Inferior parietal cortex (tissue), 1 donor: ENCODE results near the gene ITPR3.
"Not testable (repeated sequence)": the region's sequence is repeated elsewhere in the genome, so short reads cannot be mapped to it uniquely, and the experiment has no call there.

Experiments used
- DNase-seq: peaks from one replicate; pipeline ENCODE4 v3.0.0-alpha.2; 2016; ENCODE audit errors: extremely low spot score

The ITPR3 gene

GRCh38 chr6:33591424-33592032, 29.6 kb upstream of the ITPR3 start:
- no peak for DNase-seq

DNA sequence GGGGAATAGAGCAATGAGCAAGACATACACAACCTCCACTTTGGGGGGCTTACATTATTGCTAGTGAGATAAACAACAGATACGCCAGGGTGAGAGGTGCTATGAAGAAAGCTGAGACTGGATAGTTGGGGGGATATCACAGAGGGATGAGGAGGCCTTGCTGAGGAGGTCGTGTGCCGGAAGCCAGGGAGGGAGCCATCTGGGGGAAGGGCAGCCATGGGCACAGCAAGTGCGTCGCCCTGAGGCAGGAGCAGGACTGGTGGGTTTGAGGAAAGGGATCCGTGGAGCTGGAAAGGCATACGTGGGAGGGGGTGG, 28.9 kb upstream of the ITPR3 start:
- DNase-seq = no peak

- DNase-seq = no peak
Observed at GRCh38 chr6:33592595-33593413, 28.3 kb upstream of the ITPR3 start.

GRCh38 chr6:33593414-33593727, 27.8 kb upstream of the ITPR3 start:
- DNase-seq = no peak

DNA sequence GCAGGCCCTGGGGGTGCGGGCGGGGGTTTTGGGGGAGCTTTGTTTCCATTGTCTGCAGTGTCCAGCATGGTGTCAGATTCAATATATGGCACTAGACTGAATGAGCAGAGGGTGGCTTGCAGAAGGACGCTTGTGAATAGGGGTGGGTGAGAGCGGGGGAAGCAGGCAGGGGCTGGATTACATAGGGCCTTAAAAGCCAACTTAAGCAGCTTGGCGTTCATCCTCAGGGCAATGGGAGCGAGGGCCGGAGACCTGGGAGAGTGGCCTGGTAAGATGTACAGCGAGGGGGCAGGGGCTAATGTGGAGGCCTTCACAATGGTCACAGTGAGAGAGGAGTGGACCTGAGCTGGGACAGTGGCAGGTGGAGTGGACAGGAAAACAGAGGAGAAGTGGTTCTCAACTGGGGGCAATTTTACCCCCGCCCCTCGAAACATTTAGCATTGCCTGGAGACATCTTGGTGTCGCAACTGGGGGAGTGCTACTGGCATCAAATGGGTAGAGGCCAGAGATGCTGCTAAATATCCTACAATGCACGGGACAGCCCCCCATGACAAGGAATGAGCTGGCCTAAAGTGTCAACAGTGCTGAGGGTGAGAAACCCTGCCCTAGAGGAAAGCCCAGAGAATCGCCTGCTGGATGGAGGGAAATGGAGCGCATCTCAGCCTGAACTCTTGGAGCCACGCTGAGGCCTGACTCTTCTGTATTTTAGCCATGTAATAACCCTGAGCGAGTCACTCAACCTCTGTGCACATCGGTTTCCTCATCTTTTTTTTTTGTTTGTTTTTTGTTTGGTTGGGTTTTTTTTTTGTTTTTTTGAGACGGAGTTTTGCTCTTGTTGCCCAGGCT, 25.9 kb upstream of the ITPR3 start:
- no peak for DNase-seq

DNA sequence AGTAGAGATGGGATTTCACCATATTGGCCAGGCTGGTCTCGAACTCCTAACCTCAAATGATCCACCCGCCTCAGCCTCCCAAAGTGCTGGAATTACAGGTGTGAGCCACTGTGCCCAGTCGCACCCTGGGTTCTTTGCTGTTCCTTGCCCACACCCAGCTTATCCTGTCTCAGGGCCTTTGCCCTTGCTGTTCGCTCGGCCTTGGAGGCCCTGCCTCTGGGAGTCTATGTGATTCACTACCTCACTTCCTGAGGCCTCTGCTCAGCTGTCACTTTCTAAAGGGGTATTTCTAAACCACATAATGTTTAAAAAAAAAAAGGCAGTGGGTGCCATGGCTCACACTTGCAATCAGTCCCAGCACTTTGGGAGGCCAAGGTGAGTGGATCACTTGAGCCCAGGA, 24.2 kb upstream of the ITPR3 start:
- DNase-seq = not testable (repeated sequence)

GRCh38 chr6:33597551-33598322, 23.4 kb upstream of the ITPR3 start:
- no peak for DNase-seq

DNA sequence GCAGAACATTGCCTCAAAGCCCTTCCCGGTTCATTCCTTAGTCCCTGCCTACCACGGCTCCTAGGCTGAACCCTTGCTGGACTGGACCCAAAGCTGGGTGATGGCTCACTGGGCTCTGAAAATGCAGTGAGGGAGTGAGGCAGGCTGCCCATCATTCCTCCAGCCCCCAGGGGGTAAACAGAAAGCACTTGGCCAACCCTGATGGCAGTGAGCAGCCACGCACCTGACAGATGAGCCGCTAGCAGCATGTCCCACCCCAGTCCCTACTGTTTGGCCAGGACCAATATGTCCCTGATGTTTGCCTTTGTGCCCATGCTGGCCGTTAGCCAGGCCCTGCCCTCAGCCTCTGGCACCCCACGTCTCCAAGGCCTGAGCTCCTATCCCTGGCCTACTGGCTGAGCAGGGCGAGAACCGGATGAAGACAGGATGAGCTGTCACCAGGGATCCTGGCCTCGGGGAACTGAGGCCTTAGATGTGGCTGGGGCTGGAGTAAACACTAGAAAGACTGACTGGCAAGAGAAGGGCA, 21.6 kb upstream of the ITPR3 start:
- DNase-seq = no peak

GRCh38 chr6:33600761-33601160, 20.4 kb upstream of the ITPR3 start:
- DNase-seq = no peak

- DNase-seq = no peak
Observed at GRCh38 chr6:33602180-33602579, 18.9 kb upstream of the ITPR3 start.

DNA sequence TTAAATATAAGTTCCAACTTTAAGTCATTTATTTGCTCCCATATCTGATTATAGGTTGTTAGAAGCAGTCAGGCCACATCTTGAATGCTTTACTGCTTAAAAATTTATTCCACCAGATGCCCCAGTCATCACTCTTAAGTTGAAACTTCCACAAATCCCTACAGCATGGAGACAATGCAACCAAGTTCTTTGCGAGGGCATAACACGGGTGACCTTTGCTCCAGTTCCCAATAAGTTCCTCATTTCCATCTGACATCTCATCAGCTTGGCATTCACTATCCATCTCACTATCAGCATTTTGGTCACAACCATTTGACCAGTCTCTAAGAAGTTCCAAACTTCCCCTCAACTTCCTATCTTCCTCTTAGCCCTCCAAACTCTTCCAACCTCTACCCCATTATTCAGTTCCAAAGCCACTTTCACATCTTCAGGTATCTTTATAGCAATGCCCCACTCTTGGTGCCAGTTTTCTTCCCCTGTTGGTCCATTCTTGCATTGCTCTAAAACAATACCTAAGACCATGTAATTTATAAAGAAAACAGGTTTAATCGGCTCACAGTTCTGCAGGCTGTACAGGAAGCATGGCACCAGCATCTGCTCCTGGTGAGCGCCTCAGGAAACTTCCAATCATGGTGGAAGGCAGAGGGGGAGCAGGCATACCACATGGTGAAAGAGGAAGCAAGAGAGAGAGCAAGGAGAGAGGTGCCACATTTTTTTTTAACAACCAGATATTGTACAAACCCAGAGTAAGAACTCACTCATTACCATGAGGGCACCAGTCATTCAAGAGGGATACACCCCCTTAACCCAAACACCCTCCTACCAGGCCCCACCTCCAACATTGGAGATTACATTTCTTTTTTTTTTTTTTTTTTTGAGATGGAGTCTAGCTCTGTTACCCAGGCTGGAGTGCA, 15.9 kb upstream of the ITPR3 start:
- no peak for DNase-seq

- no peak for DNase-seq
Observed at GRCh38 chr6:33606642-33607041, 14.5 kb upstream of the ITPR3 start.

GRCh38 chr6:33607126-33607783, 13.9 kb upstream of the ITPR3 start:
- no peak for DNase-seq

GRCh38 chr6:33607784-33608161, 13.3 kb upstream of the ITPR3 start:
- DNase-seq = no peak

GRCh38 chr6:33609019-33609418, 12.1 kb upstream of the ITPR3 start:
- DNase-seq = no peak

DNA sequence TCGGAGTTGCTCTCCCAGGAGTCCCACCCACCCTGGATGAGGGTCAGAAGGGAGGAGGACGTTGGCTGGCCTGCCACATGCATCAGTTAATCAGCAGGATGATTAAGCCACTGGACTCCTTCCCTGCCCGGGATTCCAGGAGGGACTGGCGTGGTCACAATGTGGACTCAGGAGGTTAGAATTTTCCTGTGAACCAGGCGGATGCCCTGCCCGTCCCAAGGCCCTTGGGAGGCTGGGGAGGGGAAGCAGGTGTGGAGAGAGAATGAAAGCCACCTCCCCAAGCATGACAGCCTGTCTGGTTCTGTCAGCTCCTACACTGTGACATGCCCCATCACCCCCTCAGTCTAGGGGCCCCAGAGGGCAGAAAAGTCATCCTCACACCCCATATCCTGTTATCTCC, 11.6 kb upstream of the ITPR3 start:
- no peak for DNase-seq

- no peak for DNase-seq
Observed at GRCh38 chr6:33610067-33610466, 11.1 kb upstream of the ITPR3 start.

DNA sequence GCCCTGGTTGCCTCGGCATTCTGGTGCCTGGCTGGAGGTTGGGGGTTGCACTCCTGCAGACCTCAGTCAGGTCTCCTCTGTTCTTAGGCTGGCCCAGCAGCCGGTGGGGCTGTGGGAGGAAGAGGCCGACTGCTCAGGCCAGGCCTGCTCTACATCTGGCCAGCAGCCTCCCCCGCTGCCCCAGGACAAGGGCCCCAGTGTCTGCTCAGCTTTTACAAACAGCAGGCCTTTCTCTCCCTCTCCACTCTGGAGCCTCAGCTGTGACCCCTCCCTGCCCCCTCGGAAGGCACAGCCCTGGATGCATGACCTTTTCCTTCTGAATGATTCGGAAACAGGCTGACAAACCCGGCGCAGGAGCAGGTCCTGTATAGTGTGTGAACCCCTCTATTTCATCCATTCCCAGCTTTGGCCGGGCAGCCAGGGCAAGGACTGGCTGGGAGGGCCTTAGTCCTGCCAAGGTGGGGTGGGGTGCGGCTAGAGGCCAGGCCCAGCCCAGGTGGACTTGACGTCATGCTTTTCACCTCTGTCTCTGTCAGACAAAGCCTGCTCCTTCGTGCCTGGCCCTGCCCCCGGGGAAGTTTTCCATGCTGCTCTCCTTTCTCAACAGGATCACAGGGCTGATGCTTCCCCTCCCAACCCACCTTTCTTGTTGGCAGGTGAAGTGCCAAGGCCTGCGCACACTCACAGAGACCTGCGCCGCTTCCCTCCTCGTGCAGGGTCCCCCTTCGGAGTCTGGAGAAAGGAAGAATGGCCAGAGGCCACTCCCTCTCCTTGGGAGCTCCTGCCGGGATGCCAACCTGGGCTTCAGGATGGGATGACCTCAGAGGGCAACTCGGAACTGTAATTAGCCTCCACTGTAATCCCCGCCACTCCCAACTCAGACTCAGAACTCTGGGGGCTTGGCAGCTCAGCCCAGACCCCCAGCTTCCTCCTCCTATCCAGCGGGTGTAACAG, 10.1 kb upstream of the ITPR3 start:
- peak; percentile 52 for DNase-seq

DNA sequence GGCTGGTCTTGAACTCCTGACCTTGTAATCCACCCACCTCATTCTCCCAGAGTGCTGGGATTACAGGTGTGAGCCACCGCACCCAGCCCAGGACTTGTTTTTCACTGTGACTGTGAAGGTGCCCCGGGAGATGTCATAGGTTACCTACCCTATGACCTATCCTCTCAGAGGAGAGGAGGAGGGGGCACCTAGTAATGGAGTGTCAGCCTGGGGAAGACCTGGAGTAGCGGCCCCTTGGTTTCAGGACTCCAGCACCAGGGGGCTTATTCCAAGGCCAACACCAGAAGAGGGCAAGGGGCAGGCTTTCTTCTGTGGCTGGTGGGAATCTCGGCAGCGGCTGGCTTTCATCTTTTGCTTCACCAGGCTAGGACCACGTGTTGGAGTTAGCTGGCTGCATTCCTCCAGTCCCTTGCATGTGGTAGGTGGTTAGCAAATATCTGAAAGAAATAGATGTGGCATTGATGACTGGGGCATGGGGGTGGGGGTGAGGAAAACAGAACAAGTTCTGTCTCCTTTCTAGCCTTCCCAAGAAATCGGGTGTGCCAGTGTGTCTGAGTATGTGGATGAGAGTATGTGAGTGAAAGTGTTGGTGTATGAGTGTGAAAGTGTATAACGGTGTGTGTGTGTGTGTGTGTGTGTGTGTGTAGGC, 7.9 kb upstream of the ITPR3 start:
- DNase-seq = no peak
